GM12891 (cell line): Measurements from ENCODE around the gene SERPIND1.

Source experiments
- PAX5 ChIP-seq: IDR thresholded peaks from 2 replicates; pipeline ENCODE4 v1.6.1; 2011; ENCODE audit warnings: low read length, moderate library complexity, mild to moderate bottlenecking; ENCODE audit not compliant: insufficient read depth, severe bottlenecking
- POLR2A ChIP-seq: IDR thresholded peaks from 2 replicates; pipeline ENCODE4 v1.6.1; 2011; ENCODE audit warnings: low read depth, low read length, control low read depth
- POLR2AphosphoS5 ChIP-seq: IDR thresholded peaks from 2 replicates; pipeline ENCODE4 v1.6.1; 2011; ENCODE audit warnings: low read depth, low read length, control low read depth
- POU2F2 ChIP-seq: IDR thresholded peaks from 2 replicates; pipeline ENCODE4 v1.6.1; 2011; ENCODE audit warnings: low read depth, mild to moderate bottlenecking, control low read depth, low read length, moderate library complexity
- SPI1 ChIP-seq: IDR thresholded peaks from 2 replicates; pipeline ENCODE4 v1.6.1; 2011; ENCODE audit warnings: low read depth, low read length, control low read depth
- TAF1 ChIP-seq: IDR thresholded peaks from 2 replicates; pipeline ENCODE4 v1.6.1; 2011; ENCODE audit warnings: low read depth, low read length, control low read depth

GRCh38 chr22:20813056-20813455 is 39.1 kb downstream of the SERPIND1 start:
- no peak for TF ChIP-seq SPI1
- no peak for TF ChIP-seq POLR2A
- TF ChIP-seq TAF1, result no peak
- TF ChIP-seq POLR2AphosphoS5, result no peak
- TF ChIP-seq PAX5, result no peak
- no peak for TF ChIP-seq POU2F2
